HG03558 (cell line): ENCODE data around the gene USP48.
"Not testable (repeated sequence)": the region's sequence is repeated elsewhere in the genome, so short reads cannot be mapped to it uniquely, and the experiment has no call there.

ENCODE experiments used
- ATAC-seq: cut with Tn5 transposase; IDR thresholded peaks from one replicate; pipeline ENCODE4 v1.9.1; 2021; ENCODE audit warnings: moderate number of reproducible peaks; ENCODE audit not compliant: unreplicated experiment; ENCODE audit errors: extremely low read depth

Gene USP48, protein sequence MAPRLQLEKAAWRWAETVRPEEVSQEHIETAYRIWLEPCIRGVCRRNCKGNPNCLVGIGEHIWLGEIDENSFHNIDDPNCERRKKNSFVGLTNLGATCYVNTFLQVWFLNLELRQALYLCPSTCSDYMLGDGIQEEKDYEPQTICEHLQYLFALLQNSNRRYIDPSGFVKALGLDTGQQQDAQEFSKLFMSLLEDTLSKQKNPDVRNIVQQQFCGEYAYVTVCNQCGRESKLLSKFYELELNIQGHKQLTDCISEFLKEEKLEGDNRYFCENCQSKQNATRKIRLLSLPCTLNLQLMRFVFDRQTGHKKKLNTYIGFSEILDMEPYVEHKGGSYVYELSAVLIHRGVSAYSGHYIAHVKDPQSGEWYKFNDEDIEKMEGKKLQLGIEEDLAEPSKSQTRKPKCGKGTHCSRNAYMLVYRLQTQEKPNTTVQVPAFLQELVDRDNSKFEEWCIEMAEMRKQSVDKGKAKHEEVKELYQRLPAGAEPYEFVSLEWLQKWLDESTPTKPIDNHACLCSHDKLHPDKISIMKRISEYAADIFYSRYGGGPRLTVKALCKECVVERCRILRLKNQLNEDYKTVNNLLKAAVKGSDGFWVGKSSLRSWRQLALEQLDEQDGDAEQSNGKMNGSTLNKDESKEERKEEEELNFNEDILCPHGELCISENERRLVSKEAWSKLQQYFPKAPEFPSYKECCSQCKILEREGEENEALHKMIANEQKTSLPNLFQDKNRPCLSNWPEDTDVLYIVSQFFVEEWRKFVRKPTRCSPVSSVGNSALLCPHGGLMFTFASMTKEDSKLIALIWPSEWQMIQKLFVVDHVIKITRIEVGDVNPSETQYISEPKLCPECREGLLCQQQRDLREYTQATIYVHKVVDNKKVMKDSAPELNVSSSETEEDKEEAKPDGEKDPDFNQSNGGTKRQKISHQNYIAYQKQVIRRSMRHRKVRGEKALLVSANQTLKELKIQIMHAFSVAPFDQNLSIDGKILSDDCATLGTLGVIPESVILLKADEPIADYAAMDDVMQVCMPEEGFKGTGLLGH

DNA sequence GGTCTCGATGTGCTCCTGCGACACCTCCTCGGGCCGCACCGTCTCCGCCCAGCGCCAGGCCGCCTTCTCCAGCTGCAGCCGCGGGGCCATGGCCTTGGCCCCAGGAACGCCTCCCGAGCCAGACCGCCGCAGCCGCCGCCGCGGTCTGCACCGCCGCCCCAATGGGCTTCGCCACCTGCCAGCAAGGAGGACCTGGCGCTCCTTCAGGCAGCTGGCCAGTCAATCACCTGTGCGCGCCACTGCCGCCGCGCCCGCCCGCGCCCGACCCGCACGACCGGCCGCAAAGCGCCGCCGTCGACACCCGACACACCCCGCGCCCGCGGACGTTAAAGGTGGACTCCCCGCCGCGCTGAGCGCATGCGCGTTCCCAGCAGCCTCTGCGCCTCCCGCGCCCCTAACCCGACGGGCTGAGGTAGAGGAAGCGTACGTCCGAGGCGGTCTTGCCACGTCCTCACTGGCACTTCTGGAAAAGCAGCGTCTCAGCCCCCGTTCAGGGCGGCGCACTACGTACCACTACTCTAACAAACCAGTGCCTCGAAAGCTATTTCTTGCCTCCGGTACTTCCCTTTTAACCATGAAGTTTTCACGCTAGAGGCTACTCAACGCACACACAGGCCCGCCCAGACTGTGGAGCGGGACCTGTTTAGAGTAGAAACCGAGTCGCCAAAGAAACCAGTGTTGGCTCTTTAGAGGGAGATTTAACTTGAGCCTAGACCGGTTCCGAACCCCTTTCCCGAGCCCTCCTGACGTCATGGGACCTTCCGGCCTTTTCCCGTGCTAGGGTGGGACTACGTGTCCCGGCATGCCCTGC is at the start of gene USP48:
USP48 (minus strand) TSS at position 282 of the 811 bp plus-strand sequence; CDS start at position 90, 192 bp downstream.
- ATAC-seq, result peak; percentile 54

DNA sequence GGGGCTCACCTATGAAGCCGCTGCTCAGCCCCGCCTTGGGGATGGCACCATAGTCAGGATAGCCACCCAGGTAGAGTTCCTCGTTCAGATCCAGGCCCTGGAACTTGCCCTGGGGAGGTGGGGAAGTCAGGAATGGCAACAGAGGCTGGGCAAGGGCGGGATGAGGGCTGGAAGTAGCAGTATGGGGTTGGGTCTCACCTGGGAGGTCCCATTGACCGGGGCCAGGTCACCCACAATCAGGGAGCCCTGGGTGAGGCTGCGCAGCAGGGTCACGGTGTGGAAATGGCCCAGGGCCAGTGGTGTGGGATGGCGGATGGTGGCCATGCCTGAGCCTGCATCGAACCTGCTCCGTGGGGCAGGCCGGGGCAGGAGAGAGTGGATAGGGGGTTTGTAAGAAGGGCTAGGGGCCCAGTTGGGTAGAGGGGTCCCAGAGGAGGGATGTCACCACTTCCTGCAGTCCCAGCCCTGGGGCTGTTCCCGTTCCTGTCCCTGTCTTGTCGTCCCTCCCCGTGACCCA is 48.6 kb upstream of the USP48 start:
- no peak for ATAC-seq

DNA sequence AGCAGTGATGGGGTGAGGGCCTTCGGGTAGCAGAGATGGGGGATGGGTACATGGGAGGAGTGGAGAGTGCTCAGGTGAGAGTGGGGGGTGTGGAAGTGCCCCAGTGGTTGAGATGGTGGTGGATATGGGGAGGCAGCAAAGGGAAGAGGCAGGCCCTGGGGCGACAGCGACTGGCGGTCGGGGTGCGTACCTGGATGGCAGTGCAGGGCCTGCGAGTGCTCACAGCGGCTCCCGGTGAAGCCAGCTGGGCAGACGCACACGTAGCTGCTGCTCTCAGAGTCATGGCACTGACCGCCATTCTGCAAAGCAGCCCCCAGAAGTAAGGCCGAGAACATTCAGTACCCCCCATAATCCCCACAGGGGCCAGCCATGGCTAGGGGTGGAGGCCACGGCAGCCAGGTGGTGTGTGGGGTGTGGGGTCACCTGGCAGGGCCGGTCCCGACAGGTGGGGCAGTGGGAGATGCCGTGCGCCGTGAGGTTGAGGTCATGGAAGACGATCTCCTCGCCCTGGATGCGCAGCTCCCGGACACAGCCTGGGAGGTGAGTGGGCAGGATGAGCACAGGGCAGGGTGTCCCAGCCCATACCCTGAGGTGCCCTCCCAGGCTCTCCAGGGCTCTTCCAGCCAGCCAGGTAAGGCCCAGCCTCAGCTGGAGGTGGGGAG is 48.0 kb upstream of the USP48 start:
- ATAC-seq, result no peak

- no peak for ATAC-seq
Measured at GRCh38 chr1:21829294-21829693, 46.3 kb upstream of the USP48 start.

DNA sequence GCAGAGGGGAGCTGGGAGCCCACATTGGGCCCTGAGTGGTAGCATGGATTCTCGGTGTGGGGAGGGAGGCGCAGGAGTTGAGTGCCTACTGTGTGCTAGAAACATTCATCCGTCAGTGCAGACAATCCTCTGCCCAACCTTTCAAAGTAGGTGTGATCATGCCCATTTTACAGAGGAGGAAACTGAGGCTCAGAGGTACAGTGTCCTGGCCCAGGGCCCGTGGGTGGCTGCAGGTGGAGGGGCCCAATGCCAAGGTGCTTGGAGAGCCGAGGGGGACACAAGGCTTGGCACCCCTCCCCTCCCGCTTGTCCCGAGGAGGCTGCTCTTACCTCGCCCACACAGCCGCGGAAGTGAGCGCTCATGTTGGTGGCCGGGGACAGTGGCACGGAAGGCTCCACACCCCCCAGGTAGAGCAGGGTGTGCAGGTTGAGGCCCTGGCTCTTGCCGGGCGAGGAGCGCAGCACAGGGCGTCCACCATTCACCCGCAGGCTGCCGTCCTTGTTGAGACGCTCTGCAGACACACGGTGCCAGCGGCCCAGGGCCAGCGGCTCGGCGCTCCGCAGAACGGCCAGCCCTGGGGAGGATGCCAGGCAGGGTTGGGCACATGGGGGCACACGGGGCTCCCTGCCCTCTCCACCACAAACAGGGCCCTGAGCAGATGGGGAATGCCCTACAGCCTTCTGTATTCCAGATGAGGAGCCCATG is 45.7 kb upstream of the USP48 start:
- ATAC-seq, result no peak

DNA sequence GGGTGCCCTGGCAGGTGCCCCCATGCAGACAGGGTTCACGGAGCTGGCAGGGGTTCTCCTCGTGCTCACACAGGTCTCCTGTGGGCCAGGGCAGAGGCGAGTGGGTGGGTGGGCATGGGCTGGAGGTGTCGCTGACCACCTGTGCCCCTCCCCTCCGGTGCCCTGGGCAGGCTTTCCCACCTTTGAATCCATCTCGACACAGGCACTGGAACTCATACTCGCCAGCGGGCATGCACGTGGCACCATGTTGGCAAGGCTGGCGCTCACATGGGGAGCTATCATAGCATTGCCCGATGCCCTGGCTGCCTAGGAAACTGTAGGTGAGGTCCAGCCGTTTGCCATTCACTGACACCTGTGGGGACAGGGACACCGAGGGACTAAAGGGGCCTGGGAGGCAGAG is 45.1 kb upstream of the USP48 start:
- no peak for ATAC-seq

DNA sequence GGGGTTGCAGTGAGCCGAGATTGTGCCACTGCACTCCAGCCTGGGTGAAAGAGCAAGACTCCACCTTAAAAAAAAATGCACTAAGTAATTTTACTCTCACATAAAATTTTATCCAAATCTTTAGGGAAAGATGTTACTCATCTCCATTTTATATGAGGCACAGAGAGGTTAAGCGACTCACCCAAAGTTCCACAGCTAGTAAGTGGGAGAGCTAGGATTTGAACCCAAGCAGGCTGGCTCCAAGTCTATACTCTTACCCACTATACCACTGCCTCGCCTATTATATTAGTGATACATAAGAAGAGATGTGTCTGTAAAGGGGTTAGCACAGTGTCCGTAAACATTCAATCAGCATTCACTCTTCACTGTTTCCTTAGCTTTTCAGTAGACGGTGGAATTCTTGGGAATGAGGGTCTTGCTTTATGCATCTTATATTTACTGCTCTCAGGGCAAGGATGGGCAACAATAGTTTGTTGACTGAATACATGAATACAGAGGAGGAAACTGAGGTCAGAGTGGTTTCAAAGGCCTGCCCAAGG is 44.3 kb upstream of the USP48 start:
- ATAC-seq, result no peak

DNA sequence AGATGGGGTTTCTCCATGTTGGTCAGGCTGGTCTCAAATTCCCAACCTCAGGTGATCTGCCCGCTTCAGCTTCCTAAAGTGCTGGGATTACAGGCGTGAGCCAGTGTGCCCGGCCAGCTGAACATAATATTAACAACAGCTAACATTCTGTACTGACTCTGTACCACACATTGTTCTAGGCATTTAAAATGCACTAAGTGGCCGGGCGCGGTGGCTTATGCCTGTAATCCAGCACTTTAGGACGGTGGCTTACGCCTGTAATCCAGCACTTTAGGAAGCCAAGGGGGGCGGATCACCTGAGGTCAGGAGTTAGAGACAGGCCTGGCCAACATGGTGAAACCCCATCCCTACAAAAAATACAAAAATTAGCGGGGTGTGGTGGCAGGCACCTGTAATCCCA is 43.7 kb upstream of the USP48 start:
- not testable (repeated sequence) for ATAC-seq

GRCh38 chr1:21825393-21825792 is 42.4 kb upstream of the USP48 start:
- ATAC-seq, result no peak

- no peak for ATAC-seq
Measured at GRCh38 chr1:21824926-21825325, 42.0 kb upstream of the USP48 start.

GRCh38 chr1:21823980-21824702 is 41.2 kb upstream of the USP48 start:
- ATAC-seq, result no peak

DNA sequence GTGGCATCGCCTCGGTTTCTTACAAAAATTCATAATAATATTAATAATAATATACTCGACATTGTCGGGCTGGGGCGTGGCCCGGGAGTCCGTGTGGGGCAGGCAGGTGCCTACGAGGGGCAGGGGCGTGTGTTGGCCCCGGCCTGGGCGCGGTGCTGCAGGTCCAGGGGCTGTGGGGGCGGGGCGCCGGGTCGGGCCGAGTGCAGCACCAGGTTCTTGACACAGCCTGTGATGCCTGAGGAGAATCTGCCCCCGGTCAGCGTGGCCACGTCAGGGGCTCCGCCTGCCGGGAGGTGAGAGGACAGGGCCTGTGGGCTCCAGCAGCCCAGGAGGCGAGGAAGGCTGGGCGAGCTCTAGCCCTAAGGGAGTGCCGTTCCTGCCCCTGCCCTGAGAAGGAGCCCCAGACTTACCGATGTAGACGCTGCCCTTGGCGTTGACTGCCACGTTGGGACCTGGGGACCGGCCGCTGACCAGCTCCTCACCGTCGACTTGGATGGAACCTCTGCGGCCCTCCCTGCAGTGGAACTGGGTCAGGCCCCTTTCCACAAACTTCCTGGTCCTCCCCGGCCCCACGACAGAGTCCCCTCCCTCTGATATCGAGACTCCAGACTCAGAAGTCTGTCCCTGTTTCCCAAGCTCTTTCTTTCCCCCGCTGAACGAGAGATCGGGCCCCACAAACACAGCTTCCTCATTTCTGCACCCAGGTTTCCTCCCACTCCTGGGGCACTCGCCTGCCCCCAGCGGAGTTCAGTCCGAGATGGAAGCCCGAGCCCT is 40.4 kb upstream of the USP48 start:
- no peak for ATAC-seq

GRCh38 chr1:21822349-21822748 is 39.4 kb upstream of the USP48 start:
- ATAC-seq, result no peak

DNA sequence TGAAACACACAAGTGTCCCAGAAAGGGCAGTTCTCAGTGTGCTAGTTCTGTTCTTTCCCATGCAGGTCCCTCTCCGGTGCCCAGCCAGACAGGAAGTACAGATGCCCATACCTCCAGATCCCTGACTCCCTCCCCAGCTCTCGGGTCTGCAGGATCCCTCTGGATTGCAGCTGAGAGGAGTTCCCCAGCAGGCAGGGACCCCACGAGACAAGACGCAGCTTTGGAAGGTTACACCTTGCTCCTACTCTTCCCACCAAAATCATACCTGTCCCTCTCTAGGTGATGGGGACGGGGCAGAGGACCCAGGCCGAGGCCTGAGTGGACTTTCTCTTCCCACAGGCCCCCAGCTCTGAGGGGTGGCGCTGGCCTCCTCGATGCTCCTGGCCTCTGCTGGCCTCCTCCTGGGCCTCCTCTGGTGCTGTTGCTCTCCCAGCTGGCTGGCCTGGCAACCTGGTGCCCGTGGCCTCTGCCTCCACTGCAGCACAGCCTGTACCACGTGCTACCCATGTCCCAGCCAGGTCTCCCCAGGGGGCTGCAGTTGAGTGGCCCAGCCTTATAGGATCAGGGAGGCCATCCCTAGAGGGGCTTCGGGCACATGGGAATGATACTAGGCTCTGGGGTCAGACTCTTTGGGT is 38.6 kb upstream of the USP48 start:
- no peak for ATAC-seq

DNA sequence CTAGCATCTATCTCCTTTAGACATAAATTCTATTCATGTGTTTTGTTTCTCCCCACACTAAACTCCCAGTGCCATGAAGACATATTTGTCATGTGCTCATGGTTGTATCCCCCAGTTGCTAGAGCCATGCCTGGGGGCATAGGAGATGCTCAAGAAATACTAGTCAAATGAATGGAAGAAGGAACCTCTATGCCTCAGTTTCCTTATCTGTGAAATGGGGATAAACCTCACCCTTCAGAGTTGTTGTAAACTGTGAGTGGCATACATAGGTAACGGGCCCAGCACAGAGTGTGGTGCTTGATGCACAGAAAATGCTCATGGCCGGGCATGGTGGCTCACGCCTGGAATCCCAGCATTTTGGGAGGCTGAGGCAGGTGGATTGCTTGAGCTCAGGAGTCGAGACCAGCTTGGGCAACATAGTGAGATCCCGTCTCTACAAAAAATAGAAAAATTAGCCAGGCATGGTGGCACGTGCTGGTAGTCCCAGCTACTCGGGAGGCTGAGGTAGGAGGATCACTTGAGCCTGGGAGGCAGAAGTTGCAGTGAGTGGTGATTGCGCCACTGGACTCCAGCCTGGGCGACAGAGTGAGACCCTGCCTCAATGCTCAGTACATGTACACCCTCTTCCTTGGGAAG is 37.8 kb upstream of the USP48 start:
- ATAC-seq, result no peak

DNA sequence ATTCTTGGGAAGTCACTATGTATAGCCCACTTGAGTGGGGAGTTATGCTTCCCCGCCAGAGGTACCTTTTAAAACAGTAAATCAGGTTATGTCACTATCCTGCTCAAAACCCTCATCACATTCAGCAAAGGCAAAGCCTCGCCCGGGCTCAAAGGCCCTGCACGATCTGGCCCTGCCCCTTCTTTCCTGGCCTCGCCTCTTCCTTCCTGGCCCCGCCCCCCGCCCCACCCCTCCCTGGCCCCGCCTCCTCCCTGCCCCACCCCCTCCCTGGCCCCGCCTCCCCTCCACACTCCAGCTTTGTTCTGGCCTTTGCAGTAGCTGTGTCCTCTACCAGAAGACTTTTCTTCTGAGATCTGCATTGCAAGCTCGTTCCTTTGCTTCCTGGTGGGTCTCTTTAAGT is 35.7 kb upstream of the USP48 start:
- no peak for ATAC-seq
